HG03097 (cell line): ENCODE data around the gene XXYLT1.
A peak's percentile ranks its signal among the peaks of the same experiment; 100 is the strongest.

ENCODE experiments used
- ATAC-seq: cut with Tn5 transposase; IDR thresholded peaks from one replicate; pipeline ENCODE4 v1.9.1; 2021; ENCODE audit not compliant: unreplicated experiment, low FRiP score

XXYLT1 gene

DNA sequence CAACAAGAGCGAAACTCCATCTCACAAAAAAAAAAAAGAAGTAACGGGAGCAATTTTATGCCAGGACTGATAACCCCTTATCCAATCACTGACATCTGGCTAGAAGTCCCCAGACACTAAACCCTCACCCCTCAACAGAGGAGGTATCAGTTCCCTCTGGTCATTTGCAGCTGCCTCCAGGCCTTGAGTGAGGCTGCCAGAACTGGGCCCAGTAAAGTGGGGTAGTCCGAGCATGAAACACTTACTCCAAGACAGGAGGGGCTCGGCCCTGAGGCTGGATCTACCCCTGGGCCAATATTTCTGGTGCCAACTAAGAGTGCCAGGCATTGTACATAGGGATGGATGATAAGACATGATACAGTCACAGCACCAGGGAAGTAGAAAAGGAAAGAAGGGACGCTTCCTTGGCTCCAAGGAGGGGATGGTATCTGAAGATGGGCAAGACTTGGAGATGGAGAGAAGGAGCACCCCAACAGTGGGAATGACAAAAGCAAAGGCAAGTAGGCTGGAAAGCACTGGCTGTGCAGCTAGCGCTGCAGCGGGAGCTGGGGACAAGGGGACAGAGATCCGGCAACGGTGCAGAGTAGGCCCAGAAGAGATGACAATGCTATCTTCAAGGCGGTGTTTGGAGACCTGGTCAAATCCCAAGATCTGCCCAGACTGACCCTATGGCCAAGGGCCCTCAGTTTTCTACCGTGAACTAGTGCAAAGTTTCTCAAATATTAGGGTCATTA is 2.2 kb downstream of the XXYLT1 start:
- ATAC-seq: no peak

DNA sequence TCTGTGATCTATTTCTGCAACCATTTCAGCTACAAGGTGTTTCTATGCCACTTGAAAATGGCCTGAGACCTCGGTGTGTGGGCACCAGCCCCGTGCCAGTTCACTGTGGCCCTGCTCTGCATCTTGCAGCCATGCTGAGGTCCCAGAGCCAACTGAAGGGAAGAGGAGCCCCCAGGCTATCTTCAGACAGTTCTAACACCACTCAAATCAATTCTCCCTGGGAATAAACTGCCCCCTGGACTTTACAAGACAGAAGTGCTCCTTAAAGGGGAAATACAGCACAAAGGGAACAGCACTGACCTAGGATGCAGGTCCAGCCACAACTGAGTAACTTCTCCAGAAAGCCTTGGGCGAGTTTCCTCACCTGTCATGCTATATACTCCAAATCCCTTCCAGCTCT is 3.9 kb downstream of the XXYLT1 start:
- no peak for ATAC-seq

GRCh38 chr3:195266428-195266827 is 4.5 kb downstream of the XXYLT1 start:
- no peak for ATAC-seq

- ATAC-seq: no peak
Measured at GRCh38 chr3:195265363-195265976, 5.5 kb downstream of the XXYLT1 start.

- ATAC-seq: no peak
Measured at GRCh38 chr3:195263925-195264600, 6.9 kb downstream of the XXYLT1 start.

DNA sequence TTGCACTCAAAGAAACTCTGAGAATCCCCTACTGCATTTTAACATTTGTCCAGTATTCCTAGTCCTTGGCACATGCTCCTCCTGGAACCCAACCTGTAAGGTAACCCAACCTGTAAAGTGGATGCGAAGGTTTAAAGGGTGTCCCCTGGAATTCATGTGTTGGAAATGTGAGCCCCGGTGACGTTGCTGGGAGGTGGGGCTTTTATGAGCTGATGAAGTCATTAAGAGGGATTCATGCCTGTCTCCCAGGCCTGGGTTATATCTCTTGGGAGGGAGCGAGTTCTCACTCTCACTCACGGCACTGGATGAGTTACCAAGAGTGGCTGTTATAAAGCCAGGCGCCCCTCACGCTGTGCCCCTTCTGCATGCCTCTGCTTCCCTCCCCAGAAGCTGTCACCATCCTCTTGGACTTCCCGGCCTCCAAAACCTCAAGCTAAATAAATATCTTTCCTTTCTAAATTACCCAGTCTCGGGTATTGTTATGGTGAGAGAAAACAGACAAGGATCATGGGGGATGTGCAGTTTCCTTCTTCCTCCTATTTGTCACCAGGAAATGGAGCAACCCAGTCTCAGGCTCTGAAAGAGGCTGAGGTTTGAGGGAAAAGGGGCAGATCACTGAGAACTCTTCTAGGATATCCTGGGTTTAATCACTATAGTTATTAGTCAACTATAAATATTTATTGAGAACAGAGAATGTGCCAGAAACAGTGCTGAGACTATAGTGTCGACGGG is 7.6 kb downstream of the XXYLT1 start:
- ATAC-seq: no peak

- no peak for ATAC-seq
Measured at GRCh38 chr3:195261925-195262324, 9.0 kb downstream of the XXYLT1 start.

DNA sequence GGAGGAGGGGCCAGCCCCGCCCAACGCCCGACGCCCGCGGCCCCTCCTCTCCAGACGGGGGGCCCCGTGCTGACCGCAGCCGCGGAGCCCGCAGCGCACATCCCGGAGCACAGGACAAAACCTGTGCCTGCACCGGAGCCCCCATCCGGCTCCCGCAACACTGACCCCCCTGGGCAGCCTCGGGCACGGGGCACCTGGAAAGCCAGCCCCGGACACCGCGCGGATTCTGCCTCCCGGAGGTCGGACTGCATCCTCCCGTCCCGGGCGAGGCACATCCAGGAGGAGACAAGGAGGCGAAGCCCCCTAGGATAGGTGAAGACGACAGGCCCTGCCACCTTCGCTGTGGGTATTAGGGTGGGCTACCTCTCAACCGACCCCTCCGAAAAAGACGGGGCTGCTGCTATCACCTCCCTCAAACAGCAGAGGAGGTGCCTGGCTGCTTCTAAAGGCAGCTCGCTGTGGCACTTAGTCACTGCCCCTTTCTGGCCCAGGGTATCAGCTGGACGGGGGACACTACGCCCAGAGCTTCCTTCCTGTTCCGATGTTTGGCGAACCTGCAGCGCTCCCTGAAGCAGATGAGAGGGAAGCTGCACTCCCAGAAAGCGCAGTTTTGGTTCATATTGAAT is 10.6 kb downstream of the XXYLT1 start:
- no peak for ATAC-seq

DNA sequence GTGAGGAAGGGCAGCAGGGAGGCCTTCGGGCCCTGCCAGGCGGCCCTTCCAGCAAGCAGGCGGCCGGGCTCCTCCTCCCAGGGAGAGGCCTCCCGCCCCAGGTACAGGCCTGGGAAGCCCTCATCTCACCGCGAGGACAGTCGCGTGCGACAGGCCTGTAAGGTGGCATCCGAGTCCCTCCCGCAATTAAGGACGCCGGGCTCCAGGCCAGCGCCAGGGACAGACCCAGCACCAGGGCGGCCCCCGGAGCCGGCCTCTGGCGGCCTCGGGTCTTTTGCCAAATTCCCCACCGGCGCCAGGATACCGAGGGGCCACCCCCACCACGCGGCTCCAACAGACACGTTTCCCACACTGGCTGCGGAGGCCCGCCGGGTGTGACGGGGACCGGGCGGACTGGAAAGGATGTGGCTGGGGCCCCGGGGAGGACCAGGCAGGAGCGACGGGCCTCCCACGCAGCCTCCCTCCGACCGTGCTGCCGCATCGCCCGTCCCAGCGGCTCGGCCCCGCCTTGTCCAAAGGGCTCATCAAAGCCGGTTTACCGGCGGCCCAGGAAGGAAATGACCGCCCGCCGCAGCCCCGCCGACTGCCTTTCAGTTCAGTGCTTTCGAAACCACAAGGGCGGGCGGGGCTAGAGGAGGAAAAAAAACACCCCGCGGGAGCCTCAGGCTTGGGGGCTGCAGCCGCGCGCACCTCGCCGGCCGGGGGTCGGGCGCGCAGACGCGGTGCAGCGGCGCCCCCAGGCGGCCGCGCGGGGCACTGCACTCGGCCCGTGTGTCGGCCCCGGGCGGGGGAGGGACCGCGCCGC is 11.3 kb downstream of the XXYLT1 start:
- peak; percentile 69 for ATAC-seq

- peak; percentile 3 for ATAC-seq
Measured at GRCh38 chr3:195259154-195259474, 11.8 kb downstream of the XXYLT1 start.

GRCh38 chr3:195258449-195259153 is 12.4 kb downstream of the XXYLT1 start:
- ATAC-seq: no peak

GRCh38 chr3:195257454-195258448 is 13.2 kb downstream of the XXYLT1 start:
- ATAC-seq: no peak

GRCh38 chr3:195256639-195257453 is 14.1 kb downstream of the XXYLT1 start:
- ATAC-seq: no peak

DNA sequence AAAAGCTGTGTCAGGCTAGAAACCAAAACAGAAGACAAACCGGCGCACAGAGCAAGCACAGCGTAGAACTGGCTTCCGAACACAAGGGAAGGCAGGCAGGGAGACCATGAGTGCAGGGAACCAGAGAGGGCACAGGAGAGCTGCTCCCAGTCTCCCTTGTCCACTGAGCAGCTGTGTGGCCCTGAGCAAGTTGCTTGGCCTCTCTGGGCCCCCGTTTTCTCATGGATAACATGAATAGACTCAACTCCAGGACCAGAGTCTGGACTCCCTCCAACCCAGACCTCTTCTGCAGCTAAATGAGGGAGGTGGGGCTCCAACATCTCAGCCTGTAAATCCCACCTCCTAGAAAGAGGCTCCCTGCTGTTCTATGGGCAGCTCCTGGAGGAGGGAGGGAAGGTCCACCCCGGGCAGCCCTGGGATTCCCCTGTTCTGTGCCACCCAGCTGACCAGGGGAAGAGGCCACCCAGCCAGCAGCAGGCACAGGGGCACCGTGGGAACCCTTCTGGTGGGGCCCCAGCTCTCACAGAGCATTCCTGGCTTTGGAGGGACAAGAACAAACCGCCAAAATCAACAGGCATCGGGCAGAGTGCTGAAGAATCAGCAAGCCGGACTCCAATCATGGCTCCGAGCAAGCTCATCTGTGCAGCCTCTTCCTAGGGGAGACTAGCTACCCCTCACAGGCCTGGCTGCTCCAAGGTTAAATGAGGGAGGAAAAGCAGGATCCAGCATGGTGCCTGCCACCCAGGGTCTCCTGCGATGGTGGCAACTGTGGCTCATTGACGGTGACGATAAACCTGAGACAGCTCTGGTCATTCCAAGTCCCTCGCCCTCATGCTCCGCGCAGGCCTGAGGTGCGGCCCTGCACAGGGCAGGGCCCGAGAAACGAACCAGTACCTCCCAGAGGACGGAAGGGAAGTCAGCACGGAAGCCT is 15.1 kb downstream of the XXYLT1 start:
- no peak for ATAC-seq

- no peak for ATAC-seq
Measured at GRCh38 chr3:195255176-195255500, 15.8 kb downstream of the XXYLT1 start.

DNA sequence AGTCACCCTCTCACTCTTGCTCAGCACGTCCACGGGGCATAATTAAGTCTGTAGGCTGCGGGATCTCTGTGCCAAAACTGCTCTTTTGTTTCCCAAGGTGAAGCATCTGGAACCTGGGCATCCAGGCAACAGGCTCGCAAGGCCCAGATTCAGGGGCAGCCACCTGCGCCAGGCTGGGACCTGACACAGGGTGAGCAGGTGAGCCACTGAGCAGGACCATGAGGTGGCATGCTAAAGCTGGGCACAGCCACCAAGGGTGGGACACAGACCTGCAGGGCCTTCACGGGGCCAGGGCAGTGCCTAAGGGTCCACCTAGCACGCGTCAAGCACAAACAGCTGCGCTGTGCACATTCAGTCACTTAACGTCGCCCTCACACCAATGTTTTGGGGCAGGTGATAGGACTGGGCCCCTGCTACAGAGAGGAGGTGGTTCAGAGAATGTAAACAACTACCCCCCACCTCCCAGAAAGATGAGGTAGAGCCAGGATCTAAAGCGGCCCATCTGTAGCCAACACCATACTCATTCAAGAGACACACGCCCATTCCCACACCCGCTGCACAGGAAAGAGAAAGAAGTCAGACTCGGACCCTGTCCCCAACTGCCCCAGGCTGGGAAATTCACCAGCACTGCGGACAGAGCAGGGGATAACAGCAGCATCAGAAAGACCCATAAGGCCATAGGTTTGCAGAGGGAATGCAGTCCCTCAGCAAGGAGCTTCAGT is 16.3 kb downstream of the XXYLT1 start:
- ATAC-seq: no peak
